T-helper 9 cell (primary cell): Measurements from ENCODE around the gene YBX1.

Source experiments
- DNase-seq: peaks from one replicate; pipeline ENCODE4 v3.0.0-alpha.2; 2020

Gene YBX1

DNA sequence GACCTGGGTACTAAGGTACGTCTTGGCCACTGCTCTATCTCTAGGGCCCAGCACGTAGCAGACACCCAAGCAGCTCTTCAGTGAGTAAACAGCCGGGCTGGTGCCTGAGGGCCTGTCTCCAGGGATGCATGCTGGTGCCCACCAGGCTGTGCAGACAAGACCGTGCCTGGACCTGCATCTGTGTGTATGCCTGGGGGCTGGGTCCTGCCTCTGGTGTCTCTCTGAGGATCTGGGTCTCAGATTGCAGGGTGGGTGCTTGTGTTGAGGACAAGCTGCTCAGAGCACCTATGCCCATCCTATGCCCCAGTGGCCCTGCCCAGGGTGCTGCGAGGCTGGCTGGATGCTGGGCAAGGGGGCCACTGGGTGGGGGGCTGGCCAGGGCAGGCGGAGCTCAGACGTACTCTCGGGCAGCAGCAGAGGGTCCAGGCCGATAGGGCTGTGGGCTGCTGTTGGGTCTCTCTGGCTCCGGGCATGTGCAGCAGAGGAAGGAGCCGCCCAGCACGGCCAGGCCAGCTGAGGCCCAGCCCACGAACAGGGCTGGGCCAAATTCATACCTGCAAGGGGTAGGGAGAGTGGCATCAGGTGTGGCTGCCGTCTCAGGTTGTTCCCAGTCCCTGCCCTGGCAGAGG is 53.4 kb downstream of the YBX1 start:
- no peak for DNase-seq

DNA sequence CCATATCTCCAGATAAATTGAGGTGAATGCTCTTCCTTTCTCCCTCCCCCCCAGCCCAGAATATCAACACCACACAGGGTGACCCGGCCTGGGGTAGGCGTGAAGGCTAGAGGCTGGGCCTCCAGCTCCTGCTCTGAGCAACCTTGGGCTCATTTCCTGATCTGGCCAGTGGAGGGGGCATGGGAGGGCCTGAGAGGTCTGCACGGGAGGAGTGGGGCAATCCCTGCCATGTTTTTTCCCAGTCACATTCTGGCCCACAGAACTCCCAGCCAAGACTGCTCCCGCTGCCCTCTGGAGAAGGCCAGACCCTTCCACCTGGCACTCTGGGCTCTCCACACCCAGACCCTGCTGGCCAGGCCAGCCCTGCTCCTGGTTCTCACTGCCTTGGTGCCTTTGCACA is 53.9 kb downstream of the YBX1 start:
- DNase-seq = no peak

DNA sequence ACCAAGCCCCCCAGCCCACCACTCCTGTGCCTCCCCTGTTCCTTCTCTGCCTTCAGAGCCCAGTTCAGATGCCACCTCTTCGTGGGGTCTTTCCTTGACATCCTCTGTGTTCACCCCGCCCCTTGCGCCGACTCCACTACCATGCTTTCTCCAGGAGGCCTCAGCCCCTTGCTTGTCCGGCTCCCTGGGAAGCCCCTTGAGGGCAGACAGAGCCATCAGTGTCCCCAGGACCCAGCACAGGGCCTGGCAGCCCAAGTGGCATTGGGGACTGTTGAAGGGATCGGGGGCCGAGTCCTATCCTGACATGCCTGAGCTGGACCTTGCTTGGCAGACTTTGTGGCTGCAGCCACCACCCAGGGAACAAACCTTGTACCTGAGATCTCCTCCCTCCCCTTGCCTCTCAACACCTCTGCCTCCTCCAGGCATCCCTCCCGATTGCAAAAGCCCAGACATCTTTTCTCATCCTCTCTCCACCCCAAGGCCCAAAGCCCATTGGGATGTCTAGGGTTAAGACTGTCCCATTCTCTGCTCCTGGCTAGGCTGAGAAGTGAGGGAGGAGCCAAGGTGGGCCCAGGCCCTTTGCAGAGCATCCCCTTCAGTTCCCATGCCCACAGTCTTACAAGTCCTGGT is 54.5 kb downstream of the YBX1 start:
- no peak for DNase-seq

DNA sequence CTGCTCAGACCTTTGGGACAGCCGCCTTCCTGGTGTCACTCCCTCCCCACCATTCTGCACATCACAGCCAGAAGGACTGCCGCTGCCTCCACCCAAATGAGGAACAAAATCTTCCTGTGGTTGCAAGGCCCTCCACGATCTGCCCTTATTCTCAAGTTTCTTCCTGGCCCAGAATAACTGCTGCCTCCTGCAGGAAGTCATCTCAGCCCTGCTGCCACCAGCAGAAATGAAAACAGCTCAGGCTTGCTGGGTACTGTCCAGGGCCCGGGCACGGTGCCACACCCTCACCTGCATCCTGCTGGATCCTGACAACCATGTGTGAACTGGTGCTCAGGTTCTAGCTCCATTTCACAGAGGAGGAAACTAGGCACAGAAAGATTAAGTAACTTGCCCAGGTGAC is 55.0 kb downstream of the YBX1 start:
- DNase-seq = no peak

DNA sequence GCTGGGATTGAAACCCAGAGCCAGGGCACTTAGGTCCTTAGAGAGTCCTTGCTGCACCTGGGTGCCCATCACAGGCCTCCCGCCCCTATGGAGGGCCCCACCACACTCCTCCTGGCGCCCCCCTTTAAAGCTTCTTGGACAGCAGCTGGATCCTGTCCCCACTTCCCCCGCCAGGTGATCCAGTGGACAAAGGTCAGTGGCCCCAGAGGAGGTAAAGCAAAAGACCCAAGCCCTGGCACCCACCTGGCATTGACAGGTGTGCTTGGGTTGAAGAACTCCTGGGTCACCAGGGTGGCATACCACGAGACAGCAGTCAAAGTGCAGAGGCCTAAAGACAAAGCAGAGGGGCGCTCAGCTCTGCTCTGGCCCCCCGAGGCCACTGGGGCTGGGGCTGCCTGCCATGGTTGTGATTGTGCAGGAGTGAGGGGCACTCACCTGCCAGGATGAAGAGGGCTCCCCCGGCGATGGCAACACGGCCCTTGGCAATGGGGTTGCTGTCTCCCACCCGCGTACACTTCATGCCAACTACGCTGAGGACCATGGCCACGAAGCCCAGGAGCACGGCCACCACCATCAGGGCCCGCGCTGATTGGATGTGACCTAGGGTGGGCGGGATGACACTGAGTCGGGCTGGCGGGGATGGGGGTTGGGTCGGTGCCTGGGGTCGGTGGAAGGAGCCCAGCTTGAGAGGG is 55.9 kb downstream of the YBX1 start:
- no peak for DNase-seq

DNA sequence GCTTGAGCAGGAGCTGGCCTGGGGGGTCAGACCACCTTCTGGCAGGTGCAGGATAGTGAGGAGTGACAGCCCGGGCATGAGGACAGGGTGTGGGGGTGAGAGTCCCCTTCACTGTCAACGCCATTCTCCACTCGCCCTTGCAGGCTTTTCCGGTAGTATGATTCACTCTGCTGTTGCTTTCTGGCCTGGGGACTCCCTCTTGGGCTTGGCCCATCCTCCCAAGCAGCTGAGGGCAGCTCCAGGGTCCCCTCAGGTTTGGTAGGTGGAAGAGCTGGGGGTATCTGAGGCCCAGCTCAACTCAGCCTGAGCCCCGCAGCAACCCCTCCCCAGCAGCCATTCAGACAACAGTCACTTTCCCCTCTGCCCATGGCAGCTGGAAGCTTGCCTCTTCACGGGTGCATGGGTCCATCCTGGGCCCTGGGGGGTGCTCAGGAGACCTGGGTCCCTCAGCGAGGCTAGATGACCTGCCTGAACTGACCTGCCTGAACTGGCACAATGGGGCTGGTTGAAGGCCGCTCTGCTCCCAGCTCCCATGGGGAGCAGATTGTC is 56.5 kb downstream of the YBX1 start:
- DNase-seq = no peak

DNA sequence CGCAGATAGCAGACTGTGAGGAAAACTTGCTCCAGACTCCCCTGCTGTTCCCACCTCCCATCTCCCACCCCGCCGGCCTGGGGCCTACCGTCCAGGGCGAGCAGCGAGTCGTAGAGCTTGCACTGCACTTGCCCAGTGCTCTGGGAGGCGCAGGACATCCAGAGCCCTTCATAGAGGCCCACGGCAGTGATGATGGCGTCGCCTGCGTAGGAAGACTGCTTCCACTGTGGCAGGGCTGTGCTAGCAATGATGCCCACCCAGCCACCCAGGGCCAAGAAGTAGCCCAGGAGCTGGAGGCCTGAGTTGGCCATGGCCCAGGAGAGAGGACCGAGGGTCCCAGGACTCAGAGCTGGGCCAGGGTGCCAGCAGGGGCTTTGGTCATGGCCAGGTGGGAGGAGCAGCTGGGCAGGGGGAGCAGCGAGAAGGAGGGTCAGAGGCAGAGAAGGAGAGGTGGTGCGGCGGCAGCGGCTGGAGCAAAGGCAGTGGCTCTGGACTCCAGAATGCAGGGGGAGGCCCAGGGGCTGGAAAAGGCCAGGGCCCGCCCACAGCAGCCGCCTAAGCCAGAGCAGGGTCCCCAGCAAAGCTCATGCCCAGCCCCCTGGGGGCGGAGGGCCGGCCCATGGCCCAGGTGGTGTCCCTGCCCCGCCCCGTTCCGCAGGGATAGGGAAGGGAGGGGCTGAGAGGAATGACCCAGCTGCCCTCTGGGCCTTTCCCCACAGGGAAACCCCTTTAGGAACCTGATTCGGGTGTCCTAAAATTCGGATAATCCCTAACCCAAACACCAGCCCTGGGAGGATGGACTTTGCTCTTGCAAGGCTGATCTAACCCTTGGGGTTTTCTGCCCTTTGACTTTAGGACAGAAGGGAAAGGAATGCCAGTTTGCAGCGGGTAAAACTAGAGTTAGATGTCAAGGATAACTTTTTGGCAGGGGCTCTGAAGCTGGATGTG is 57.8 kb downstream of the YBX1 start, which contains the start of gene CLDN19:
TSS of gene CLDN19 (minus strand) at position 484 of the 948 bp plus-strand sequence. CDS start at position 311, 173 bp downstream.
- DNase-seq = no peak

DNA sequence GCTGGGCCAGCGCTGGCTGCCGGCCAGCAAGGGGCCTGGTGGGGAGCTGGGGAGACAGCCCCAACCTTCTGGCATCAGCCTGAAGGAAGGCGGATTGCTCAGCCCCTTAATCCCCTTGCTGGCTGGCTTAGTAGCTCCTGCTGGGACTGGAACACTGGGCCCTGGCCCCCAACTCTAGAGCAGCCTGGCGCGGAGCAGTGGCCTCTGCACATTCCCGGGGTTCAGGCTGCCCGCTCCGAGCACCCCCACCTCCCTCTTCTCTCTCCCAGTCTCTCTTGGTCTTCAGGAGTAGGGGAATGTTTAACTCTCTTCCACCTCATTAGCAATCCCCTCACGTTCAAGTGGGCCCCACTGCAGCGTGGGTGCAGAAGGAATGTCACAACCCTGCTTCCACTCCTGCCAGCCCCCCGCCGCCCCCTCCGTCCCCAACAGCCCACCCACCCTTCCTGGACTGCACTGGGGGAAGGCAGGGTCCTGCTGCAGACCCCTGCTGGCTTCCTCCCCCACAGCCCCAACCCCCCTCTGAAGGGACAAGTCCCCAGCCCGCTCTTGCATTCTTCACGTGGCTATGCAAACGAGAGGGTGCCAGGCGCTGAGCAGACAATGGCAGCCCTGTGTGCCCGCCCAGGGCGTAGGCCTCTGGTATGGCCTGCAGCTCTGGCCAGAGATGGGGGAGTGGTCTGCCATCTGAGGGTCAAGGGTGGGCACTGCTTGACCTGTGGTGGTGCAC is 58.8 kb downstream of the YBX1 start:
- DNase-seq = no peak

DNA sequence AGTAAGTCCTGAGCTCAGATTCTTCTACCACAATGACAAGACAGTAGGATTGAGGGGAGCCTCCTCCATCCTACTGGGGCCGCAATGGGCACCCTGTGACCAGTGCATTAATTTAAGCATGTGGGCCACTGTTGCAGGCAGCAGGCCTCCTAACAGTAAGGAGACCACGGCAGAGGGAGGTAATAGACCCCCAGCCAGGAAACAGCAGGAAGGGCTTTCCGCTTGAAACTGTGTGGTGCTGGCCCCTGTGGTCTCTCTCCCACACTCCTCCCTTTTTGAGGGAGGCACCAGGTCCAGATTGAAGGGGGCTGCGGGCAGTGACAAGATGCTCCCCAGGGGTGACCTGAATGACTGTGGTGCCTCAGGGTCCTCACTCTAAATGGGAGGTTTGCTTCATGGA is 59.5 kb downstream of the YBX1 start:
- no peak for DNase-seq

DNA sequence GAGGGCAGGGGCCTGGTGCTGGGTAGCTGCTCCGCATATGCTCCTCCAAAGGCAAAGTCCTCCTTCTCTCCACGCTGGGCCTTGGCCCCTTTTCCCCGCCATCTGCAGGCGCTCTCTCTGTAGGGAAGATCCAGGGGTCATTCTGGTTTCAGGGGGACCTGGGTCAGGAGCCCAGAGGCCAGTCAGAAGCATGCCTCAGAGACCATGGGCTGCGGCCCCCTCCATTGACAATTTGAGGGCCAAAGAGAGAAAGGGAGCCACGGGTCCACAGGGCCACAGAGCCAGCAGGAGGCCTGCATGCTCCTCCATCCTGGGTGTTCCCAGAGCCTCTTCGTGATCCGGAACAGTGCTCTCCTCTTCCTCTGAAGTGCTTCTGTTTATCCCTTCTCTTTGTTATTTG is 59.9 kb downstream of the YBX1 start:
- DNase-seq = no peak

DNA sequence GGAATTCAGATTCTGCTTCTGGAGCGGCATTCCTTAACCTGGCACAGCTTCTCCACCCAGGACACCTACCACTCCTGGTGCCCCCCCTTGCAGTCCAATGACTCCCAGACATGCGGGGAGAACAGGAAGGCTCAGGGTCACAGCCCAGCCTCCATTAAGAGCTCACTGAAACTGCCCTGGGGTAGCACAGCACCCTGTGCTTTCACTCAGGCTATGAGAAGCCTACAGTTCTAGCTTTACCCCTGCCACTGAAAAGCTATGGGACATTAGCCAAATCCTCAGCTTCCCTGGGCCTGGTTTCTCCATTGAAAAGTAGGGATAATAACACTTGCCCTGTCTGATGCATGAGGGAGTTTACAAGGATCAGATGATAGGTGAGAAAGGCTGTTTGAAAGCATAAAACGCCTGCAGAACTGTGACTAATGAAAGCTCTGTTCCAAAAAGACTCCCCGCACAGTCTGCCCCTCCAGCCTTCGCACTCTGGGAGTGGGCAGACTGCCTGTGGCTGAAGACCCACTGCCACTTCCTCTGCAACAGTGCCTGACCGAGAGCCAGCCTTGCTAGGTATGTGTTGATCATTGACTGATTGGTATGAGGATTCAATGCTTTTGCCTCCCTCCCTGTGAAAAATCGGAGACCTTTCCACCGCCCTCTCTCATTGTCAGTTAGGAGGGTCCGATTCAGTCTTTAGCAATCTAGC is 60.5 kb downstream of the YBX1 start:
- no peak for DNase-seq

DNA sequence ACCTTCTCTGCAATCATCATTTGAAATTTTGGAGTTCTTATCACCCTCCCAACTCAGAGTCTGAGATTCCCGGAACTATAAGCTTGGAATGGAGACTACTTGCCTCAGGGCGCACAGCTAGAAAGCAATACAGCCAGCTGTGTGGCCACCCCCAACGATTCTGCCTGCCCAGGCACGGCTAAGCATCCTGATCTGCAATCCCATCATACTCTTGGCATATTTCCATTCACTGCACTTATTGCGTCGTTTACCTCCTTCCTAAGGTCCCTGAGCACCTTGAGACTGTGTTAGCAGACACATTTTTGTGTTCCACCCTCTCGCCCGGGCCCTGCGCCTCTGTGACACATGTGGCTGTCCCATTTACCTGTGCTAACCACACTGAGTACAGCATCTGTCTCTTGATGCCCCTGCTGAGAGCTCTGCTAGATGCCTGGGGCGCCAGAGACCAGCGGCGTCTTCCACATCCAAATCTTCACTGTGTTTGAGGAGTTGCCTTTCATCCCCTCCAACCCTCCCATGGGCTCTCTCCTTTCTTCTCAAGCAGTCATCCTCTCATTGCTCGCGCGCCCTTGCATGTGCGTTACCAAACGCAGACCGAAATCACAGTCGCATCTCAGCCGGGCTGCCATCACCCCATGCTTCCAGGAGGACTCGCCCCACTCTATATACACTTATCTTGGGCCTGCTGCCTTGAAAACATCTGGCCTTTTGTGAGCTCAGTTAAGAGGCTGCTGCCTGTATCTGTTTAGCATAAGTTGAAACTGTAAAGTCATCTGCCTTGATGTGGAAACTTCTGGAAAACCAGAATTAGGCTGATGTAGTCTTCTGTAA is 61.3 kb downstream of the YBX1 start:
- no peak for DNase-seq

DNA sequence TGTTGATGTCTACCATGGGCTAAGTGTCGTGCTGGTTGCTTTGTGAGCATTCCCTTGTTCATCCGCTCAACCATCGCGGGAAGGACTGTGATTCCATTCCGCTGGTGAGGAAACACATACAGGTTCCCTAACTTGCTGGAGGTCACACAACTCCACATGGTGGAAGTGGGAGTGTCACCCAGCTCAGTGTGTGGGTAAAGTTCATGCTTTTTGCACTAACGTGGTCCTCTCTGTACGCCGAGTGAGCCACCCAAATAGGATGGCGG is 61.9 kb downstream of the YBX1 start:
- no peak for DNase-seq

DNA sequence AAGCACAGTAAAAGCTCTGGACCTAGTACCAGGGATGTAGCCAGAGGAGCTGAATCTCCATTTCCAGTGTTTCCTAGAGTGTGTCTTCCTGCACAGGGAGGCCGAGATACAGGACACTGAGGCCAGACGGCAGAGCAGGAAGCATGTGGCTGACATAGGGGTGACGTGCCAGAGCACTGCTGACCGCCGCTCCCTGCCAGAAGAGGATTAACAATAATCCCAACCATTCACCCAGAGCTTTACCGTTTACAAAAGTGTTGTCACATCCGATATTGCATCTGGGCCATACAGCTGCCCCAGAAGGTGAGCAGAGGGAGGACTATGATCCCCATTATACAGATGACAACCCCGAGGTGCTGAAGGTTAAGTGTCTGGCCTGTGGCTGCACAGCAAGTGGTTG is 63.6 kb downstream of the YBX1 start:
- DNase-seq = no peak

DNA sequence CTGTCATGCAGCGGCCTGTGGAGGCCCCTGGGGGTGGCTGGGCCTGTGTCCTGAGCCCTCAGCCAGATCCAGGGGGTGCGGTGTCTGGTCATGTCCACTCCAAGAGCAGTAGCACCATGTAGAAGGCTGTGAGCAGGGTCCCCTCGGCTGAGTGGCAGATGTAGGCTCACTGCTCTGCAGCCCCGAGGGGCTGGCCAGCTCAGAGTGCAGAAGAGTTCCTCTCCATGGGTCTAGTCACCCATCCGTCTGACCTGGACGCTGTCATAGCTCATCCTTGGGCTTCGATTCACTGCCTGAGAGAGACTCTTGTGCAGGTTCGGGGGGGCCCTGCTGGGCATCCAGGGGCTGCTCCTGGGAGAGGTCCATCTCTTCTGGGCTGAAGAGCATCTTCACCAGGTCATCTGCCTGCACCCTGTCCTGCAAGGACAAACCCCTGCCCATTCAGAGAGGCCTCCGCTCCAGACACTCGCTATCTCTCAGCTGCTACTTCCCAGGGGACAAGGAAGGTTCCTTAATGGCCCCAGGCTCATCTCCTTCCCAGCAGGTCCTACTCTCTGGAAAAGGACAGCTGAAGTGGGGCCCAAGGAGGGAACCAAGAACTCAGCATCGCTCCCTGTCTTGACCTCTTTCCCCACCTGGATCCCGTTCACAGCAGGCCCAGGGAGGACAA is 64.4 kb downstream of the YBX1 start:
- no peak for DNase-seq

DNA sequence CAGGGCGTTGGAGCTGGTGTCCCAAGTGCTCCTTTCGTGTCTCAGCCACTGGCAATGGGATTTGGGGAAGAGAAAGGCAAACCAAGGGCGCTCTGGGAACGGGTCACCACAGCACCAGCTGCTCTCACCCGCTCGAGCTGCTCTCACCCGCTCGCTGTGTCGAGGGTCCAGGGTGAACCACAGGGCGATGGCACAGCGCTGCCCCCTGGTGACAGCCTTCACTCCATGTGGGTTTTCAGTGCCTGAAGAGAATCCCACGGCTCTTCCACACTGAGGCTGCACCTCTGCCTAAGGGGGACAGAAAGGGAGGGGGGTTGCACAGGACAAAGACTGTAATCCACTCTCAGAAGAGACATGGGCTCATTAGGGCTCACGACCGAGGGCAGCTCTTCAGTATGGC is 64.9 kb downstream of the YBX1 start:
- peak; percentile 39 for DNase-seq

DNA sequence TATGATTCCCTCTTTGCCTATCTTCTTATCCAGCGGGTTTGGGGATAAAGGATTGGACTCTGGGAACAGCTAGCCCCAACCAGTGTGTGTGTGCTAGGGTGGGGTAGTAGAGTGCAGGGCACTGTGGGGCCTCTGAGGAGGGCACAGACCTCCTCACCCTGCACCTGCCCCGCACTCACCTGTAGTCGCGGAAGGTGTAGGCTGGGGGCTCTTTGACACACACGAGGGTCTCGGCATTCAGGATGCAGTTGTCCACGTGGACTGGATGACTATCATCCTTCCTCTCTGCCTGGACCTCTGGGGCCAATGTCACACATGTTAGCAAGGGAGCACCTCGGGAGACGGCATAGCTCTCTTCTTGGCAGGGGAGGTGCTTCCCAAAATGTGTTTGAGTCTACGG is 65.8 kb downstream of the YBX1 start:
- no peak for DNase-seq

DNA sequence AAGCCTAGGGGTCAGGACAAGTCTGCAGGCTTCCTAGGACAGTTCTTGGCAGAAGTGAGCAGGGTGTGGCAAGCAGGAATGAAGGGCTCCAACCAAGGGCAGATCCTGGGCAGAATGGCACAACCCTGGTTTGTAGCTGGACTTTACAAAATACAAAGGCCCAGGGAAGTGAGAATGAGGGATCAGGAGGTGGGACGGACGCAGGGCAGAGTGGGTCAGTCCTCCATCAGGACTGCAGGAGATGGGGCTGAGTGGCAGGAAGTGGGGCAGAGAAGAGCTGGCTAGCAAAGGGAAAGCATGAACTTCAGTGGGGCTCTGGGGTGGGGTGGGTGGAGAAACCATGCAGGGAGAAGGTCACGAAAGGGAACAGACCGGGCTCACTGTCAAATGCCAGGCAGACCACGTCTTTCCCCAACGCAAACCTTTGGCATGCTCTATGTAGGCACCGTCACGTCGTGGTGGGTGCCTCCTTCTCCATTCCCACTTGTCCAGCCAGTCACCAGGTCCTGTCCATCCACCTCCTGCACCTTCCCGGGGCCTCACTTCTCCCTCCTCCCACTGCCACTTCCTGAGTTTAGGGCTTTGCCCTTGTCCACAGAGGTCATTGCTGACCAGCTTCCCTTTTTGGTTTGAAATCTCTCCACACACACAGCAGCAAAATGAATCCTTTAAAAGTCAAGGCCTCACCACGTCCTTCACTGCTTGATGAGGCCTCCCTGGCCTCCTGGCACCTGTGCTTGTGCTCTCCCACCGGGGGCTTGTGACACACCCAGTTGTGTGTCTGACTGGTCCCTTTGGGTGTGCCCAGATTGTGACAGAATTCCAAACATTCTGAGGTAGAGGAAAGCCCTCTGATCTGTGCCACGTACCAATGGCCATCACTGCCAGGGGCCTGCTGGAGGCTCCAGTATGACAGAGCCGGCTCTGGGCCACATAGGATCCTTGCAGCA is 66.5 kb downstream of the YBX1 start:
- no peak for DNase-seq

DNA sequence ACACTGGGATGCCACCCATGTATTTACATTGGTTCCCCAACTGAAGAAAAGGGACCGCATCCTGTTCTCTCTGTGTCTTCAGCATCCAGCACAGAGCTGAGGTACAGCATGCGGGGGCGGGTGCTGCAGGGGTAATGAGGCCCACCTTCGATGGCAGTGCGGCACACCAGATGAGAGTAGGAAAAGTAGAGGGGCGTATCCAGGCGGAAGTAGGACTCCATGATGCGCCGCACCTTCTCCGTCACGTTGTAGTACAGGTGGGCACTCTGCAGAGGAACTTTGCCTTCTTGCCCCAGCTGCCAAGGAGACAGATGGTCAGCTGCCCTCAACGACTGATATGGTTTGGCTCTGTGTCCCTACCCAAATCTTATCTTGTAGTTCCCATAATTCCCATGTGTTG is 67.8 kb downstream of the YBX1 start:
- DNase-seq = no peak
